RWPE1 (cell line): Measurements from ENCODE around the gene LAMA2.

Experiments used
- CTCF ChIA-PET: fragments of 350-600 bp; sonication (Branson Sonifier 250); formaldehyde crosslinking; extraction: SDS; loops from one replicate; lab custom pipeline; 2021; lab: Yijun Ruan, JAX
- POLR2A ChIA-PET: fragments of 400-600 bp; formaldehyde crosslinking; extraction: SDS; loops from one replicate; lab custom pipeline; 2020; ENCODE audit warnings: antibody characterized with exemption; ENCODE audit not compliant: low non-redundant PET; lab: Yijun Ruan, JAX
- DNase-seq: peaks from one replicate; pipeline ENCODE4 v3.0.0; 2012; ENCODE audit warnings: low spot score
- H3K27ac ChIP-seq: fragments of 450-650 bp; 2 replicates; pipeline ENCODE4 v1.5.1; 2017
- CTCF ChIP-seq: fragments of 450-650 bp; conservative IDR thresholded peaks from 2 replicates; pipeline ENCODE4 v1.5.1; 2017; ENCODE audit warnings: low read depth, mild to moderate bottlenecking

The LAMA2 gene

GRCh38 chr6:128848212-128848935 is 34.6 kb upstream of the LAMA2 start:
- POLR2A ChIA-PET, result no interaction called here
- CTCF ChIA-PET, result interaction anchor here (0.6 kb wide), 1 partner anchor 478 kb away, joined by 3 read pairs; no protein-coding TSS in a partner anchor
- DNase-seq, result no peak
- TF ChIP-seq CTCF, result no peak
- no peak overlapping the region for H3K27ac ChIP-seq

GRCh38 chr6:128855581-128856085 is 27.3 kb upstream of the LAMA2 start:
- no peak for DNase-seq
- ChIA-PET POLR2A (no interaction called here), CTCF (interaction anchor here (1.0 kb wide), 1 partner anchor 9 kb away, joined by 3 read pairs; no protein-coding TSS in a partner anchor)
- no peak overlapping the region for H3K27ac ChIP-seq
- no peak for TF ChIP-seq CTCF

GRCh38 chr6:128857806-128858205 is 25.1 kb upstream of the LAMA2 start:
- no peak for DNase-seq
- POLR2A ChIA-PET, result no interaction called here
- H3K27ac ChIP-seq, result no peak overlapping the region
- CTCF ChIA-PET, result interaction anchor here (0.7 kb wide), 1 partner anchor 9 kb away, joined by 6 read pairs; no protein-coding TSS in a partner anchor
- TF ChIP-seq CTCF, result no peak

- no peak for DNase-seq
- no peak overlapping the region for H3K27ac ChIP-seq
- ChIA-PET POLR2A (no interaction called here), CTCF (no interaction called here)
- TF ChIP-seq CTCF, result no peak
These were observed 22.2 kb upstream of the LAMA2 start for GRCh38 chr6:128860782-128861181.

- POLR2A ChIA-PET, result no interaction called here
- no peak overlapping the region for H3K27ac ChIP-seq
- CTCF ChIA-PET, result interaction anchor here (0.6 to 0.7 kb wide), 2 partner anchors 8 to 51 kb away, joined by 3 read pairs; no protein-coding TSS in a partner anchor
- DNase-seq, result no peak
- no peak for TF ChIP-seq CTCF
These were observed 19.0 kb upstream of the LAMA2 start for GRCh38 chr6:128863983-128864382.

GRCh38 chr6:128870746-128871145 is 12.2 kb upstream of the LAMA2 start:
- CTCF ChIA-PET, result no interaction called here
- TF ChIP-seq CTCF, result no peak
- no peak for DNase-seq
- H3K27ac ChIP-seq, result no peak overlapping the region
- POLR2A ChIA-PET, result no interaction called here
